H9 (cell line): ENCODE data around the gene HEYL. TPM values are rescaled to one million over a fixed set of nuclear protein-coding genes. Genes with fewer than 3 reads are reported as not detected.
A peak's percentile ranks its signal among the peaks of the same experiment; 100 is the strongest.

ENCODE experiments used
- DNase-seq: peaks from one replicate; pipeline ENCODE4 v3.0.0-alpha.2; 2017
- H2AFZ ChIP-seq: one replicate; pipeline ENCODE4 v1.6.1; 2013; ENCODE audit warnings: mild to moderate bottlenecking, low read length, control low read depth, moderate library complexity
- H2AK5ac ChIP-seq: 2 replicates; pipeline ENCODE4 v1.6.1; 2013; ENCODE audit warnings: low read length, control low read depth, mixed read lengths; ENCODE audit not compliant: insufficient read length
- H2BK120ac ChIP-seq: one replicate; pipeline ENCODE4 v1.6.1; 2013; ENCODE audit warnings: low read depth, mild to moderate bottlenecking, low read length, control low read depth, inconsistent platforms; ENCODE audit not compliant: poor library complexity, severe bottlenecking
- H2BK12ac ChIP-seq: 2 replicates; pipeline ENCODE4 v1.6.1; 2013; ENCODE audit warnings: low read length, control low read depth, mixed read lengths, low read depth; ENCODE audit not compliant: insufficient read length
- H2BK15ac ChIP-seq: 2 replicates; pipeline ENCODE4 v1.6.1; 2013; ENCODE audit warnings: low read depth, low read length, control low read depth
- H2BK20ac ChIP-seq: one replicate; pipeline ENCODE4 v1.6.1; 2013; ENCODE audit warnings: low read depth, mild to moderate bottlenecking, low read length, control low read depth, inconsistent platforms; ENCODE audit not compliant: poor library complexity, severe bottlenecking
- H2BK5ac ChIP-seq: 2 replicates; pipeline ENCODE4 v1.6.1; 2013; ENCODE audit warnings: low read length, control low read depth, mixed read lengths; ENCODE audit not compliant: insufficient read length
- H3K14ac ChIP-seq: 2 replicates; pipeline ENCODE4 v1.6.1; 2013; ENCODE audit warnings: low read length, control low read depth; ENCODE audit not compliant: insufficient read depth
- H3K18ac ChIP-seq: 2 replicates; pipeline ENCODE4 v1.6.1; 2013; ENCODE audit warnings: low read depth, mild to moderate bottlenecking, mixed read lengths, low read length, control low read depth; ENCODE audit not compliant: insufficient read length
- H3K23ac ChIP-seq: 2 replicates; pipeline ENCODE4 v1.6.1; 2013; ENCODE audit warnings: low read length, control low read depth, mixed read lengths, low read depth; ENCODE audit not compliant: insufficient read length
- H3K23me2 ChIP-seq: 2 replicates; pipeline ENCODE4 v1.6.1; 2013; ENCODE audit warnings: low read depth, mild to moderate bottlenecking, mixed read lengths, low read length, control low read depth; ENCODE audit not compliant: insufficient read length, poor library complexity, severe bottlenecking
- H3K27ac ChIP-seq: 2 replicates; pipeline ENCODE4 v1.5.1; 2013; ENCODE audit warnings: low read length, control low read depth, mixed read lengths, low read depth; ENCODE audit not compliant: insufficient read length
- H3K27me3 ChIP-seq: 2 replicates; pipeline ENCODE4 v1.6.1; 2013; ENCODE audit warnings: low read length, control low read depth, inconsistent platforms; ENCODE audit not compliant: insufficient read depth
- H3K4ac ChIP-seq: 2 replicates; pipeline ENCODE4 v1.6.1; 2013; ENCODE audit warnings: low read depth, mild to moderate bottlenecking, control low read depth, inconsistent platforms, low read length, moderate library complexity
- H3K4me1 ChIP-seq: 2 replicates; pipeline ENCODE4 v1.6.1; 2013; ENCODE audit warnings: low read length, control low read depth, inconsistent platforms; ENCODE audit not compliant: insufficient read depth
- H3K4me2 ChIP-seq: 2 replicates; pipeline ENCODE4 v1.6.1; 2013; ENCODE audit warnings: low read length, control low read depth, mixed read lengths; ENCODE audit not compliant: insufficient read length, insufficient read depth
- H3K56ac ChIP-seq: 2 replicates; pipeline ENCODE4 v1.6.1; 2013; ENCODE audit warnings: low read depth, mild to moderate bottlenecking, mixed read lengths, low read length, control low read depth; ENCODE audit not compliant: insufficient read length
- H3K79me1 ChIP-seq: 2 replicates; pipeline ENCODE4 v1.6.1; 2013; ENCODE audit warnings: low read depth, mild to moderate bottlenecking, moderate library complexity, low read length, control low read depth, inconsistent platforms; ENCODE audit not compliant: insufficient read depth, poor library complexity, severe bottlenecking
- H3K79me2 ChIP-seq: 2 replicates; pipeline ENCODE4 v1.6.1; 2013; ENCODE audit warnings: low read length, control low read depth, inconsistent platforms; ENCODE audit not compliant: insufficient read depth
- H3K9ac ChIP-seq: 2 replicates; pipeline ENCODE4 v1.6.1; 2013; ENCODE audit warnings: low read length, control low read depth, mixed read lengths; ENCODE audit not compliant: insufficient read length; ENCODE audit errors: extremely low read depth
- H3K9me3 ChIP-seq: one replicate; pipeline ENCODE4 v1.6.1; 2013; ENCODE audit warnings: low read depth, low read length, inconsistent platforms; ENCODE audit not compliant: control insufficient read depth
- H3T11ph ChIP-seq: one replicate; pipeline ENCODE4 v1.6.1; 2013; ENCODE audit warnings: mild to moderate bottlenecking, low read length, control low read depth, inconsistent platforms
- H4K20me1 ChIP-seq: one replicate; pipeline ENCODE4 v1.6.1; 2013; ENCODE audit not compliant: control insufficient read depth, insufficient read length, insufficient read depth
- H4K5ac ChIP-seq: 2 replicates; pipeline ENCODE4 v1.6.1; 2013; ENCODE audit warnings: low read depth, mild to moderate bottlenecking, mixed read lengths, low read length, control low read depth; ENCODE audit not compliant: insufficient read length
- H4K8ac ChIP-seq: replicated peaks from 2 replicates; pipeline ENCODE4 v1.6.1; 2013; ENCODE audit warnings: low read length, control low read depth, mixed read lengths, low read depth; ENCODE audit not compliant: insufficient read length
- H4K91ac ChIP-seq: 2 replicates; pipeline ENCODE4 v1.6.1; 2013; ENCODE audit warnings: low read depth, mild to moderate bottlenecking, moderate library complexity, mixed read lengths, low read length, control low read depth; ENCODE audit not compliant: insufficient read length
- H3K27ac Mint-ChIP-seq, 3 experiments: 2 replicates in 2 of 3; 3 replicates in 1 of 3; pipeline ENCODE4 v1.8.0; 2020 to 2021; ENCODE audit warnings: mixed read lengths in 3 of 3, mild to moderate bottlenecking in 1 of 3, moderate library complexity in 1 of 3
- H3K27me3 Mint-ChIP-seq: 2 replicates; pipeline ENCODE4 v1.8.0; 2021; ENCODE audit warnings: low read depth, mild to moderate bottlenecking, moderate library complexity, mixed read lengths
- H3K36me3 Mint-ChIP-seq, 3 experiments: 2 replicates in 2 of 3; 3 replicates in 1 of 3; pipeline ENCODE4 v1.8.0; 2020 to 2021; ENCODE audit warnings: low read depth in 3 of 3, mixed read lengths in 3 of 3; ENCODE audit not compliant: insufficient read depth in 1 of 3
- H3K4me1 Mint-ChIP-seq, 2 experiments: 2 replicates each; pipeline ENCODE4 v1.8.0; 2020; ENCODE audit warnings: mixed read lengths in 2 of 2
- H3K4me3 Mint-ChIP-seq, 2 experiments: 2 replicates in 1 of 2; 3 replicates in 1 of 2; pipeline ENCODE4 v1.8.0; 2020 to 2021; ENCODE audit warnings: mild to moderate bottlenecking in 2 of 2, mixed read lengths in 2 of 2, moderate library complexity in 1 of 2
- H3K9me3 Mint-ChIP-seq, 2 experiments: 2 replicates in 1 of 2; 3 replicates in 1 of 2; pipeline ENCODE4 v1.8.0; 2020; ENCODE audit warnings: mild to moderate bottlenecking in 2 of 2, mixed read lengths in 2 of 2, moderate library complexity in 1 of 2
- WGBS: extraction: QIAGEN DNeasy Blood & Tissue Kit; methylation state at CpG from one replicate; pipeline ENCODE4 v1.1.7; 2013; ENCODE audit warnings: missing lambda C conversion rate, low lambda C conversion rate, mixed read lengths; ENCODE audit not compliant: insufficient read length; ENCODE audit errors: extremely low coverage; 5-methylcytosine and 5-hydroxymethylcytosine counted together
- total RNA-seq: library from RNA; stranded (reverse); gene quantifications from 2 replicates; pipeline ENCODE4 v1.2.1, GENCODE V29; 2021
- TF ChIP-seq, protein P1 (sequence below): fragments of 200-600 bp; sonication (generic); conservative IDR thresholded peaks from 3 replicates; pipeline ENCODE4 v1.8.0; 2021; ENCODE audit warnings: antibody characterized with exemption, mild to moderate bottlenecking

HEYL gene
- total RNA-seq, 1 experiment from 2014 or later, result 1.9 TPM

DNA sequence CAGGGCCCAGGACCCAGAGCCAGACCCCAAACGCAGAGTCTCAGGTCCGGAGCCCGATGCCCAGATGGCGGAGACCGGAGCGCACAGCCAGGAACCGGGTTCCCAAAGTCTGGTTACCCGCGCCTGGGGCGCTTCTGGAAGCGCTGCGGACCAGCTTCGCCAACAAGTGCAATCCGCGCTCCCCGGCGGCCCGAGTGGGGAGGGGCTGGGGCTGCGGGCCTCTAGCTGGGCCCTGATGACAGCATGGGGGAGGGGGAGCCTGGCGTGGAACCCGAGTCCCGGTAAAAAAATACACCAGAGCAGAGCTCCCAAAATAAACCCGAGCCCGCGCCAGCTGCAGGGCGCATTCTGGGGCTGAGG lies 32.0 kb upstream of the HEYL start:
- H3K4me1 Mint-ChIP-seq, result peaks cover 0 to 9% of the 10 kb centered on the region in 2 experiments; a peak in 2 of 4 replicates

More for the DNA sequence above, 32.0 kb upstream of the HEYL start:
- DNase-seq, result peak; percentile 35
- no peak overlapping the region for H4K91ac ChIP-seq
- Mint-ChIP-seq H3K36me3 (no peaks in the 10 kb centered on the region; a peak in 1 of 7 replicates), H3K9me3 (no peaks in the 10 kb centered on the region), H3K4me3 (peak overlapping the region; percentile 37 to 75; a peak in 4 of 5 replicates), H3K27ac (no peak overlapping the region), H3K27me3 (peaks cover 99% of the 10 kb centered on the region)
- TF ChIP-seq, protein P1, sequence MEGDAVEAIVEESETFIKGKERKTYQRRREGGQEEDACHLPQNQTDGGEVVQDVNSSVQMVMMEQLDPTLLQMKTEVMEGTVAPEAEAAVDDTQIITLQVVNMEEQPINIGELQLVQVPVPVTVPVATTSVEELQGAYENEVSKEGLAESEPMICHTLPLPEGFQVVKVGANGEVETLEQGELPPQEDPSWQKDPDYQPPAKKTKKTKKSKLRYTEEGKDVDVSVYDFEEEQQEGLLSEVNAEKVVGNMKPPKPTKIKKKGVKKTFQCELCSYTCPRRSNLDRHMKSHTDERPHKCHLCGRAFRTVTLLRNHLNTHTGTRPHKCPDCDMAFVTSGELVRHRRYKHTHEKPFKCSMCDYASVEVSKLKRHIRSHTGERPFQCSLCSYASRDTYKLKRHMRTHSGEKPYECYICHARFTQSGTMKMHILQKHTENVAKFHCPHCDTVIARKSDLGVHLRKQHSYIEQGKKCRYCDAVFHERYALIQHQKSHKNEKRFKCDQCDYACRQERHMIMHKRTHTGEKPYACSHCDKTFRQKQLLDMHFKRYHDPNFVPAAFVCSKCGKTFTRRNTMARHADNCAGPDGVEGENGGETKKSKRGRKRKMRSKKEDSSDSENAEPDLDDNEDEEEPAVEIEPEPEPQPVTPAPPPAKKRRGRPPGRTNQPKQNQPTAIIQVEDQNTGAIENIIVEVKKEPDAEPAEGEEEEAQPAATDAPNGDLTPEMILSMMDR, result no peak
- no peaks in the 10 kb centered on the region for H3K79me1 ChIP-seq
- no peak overlapping the region for H2BK120ac ChIP-seq
- no peak overlapping the region for H2BK12ac ChIP-seq
- H3K9me3 ChIP-seq, result no peaks in the 10 kb centered on the region
- no peaks in the 10 kb centered on the region for H4K20me1 ChIP-seq
- H3K9ac ChIP-seq, result no peak overlapping the region
- no peaks in the 10 kb centered on the region for H3K4me1 ChIP-seq
- H3K4ac ChIP-seq, result no peak overlapping the region
- no peak overlapping the region for H2AK5ac ChIP-seq
- H2BK5ac ChIP-seq, result no peak overlapping the region
- H3K56ac ChIP-seq, result no peak overlapping the region
- no peak overlapping the region for H3K14ac ChIP-seq
- no CpG with 5 or more reads among the region's 26 CpGs for WGBS
- H3K27me3 ChIP-seq, result peaks cover 70% of the 10 kb centered on the region
- H3K18ac ChIP-seq, result no peak overlapping the region
- no peak overlapping the region for H3K27ac ChIP-seq
- H3K23me2 ChIP-seq, result peaks cover 7% of the 10 kb centered on the region
- no peak overlapping the region for H4K5ac ChIP-seq
- no peaks in the 10 kb centered on the region for H3K79me2 ChIP-seq
- no peak overlapping the region for H2BK20ac ChIP-seq
- no peak overlapping the region for H2AFZ ChIP-seq
- peak overlapping the region; percentile 62 for H3K4me2 ChIP-seq
- no peak overlapping the region for H4K8ac ChIP-seq
- no peak overlapping the region for H2BK15ac ChIP-seq
- H3K23ac ChIP-seq, result no peak overlapping the region
- H3T11ph ChIP-seq, result no peak overlapping the region
